PC-3 (cell line): ENCODE results near the gene MRPL45. TPM values are rescaled to one million over a fixed set of nuclear protein-coding genes. Genes with fewer than 3 reads are reported as not detected.
"Not testable (repeated sequence)": the region's sequence is repeated elsewhere in the genome, so short reads cannot be mapped to it uniquely, and the experiment has no call there.

Experiments used
- ATAC-seq: fragments of 200-7000 bp; cut with Tn5 transposase; 2 replicates; pipeline ENCODE4 v1.9.1; 2020; ENCODE audit warnings: mild to moderate bottlenecking, moderate library complexity
- BruUV-seq: library from RNA; stranded (reverse); fragments of 400-500 nt; replicated peaks from 2 replicates; lab custom pipeline; 2021; lab: Mats Ljungman, UMichigan
- CTCF ChIA-PET: fragments of 300-600 bp; sonication (Branson Sonifier 250); formaldehyde crosslinking; loops from one replicate; lab custom pipeline; 2022; ENCODE audit warnings: antibody characterized with exemption; lab: Charles Lee
- POLR2A ChIA-PET: fragments of 300-600 bp; sonication (Branson Sonifier 250); formaldehyde crosslinking; loops from one replicate; lab custom pipeline; 2022; ENCODE audit warnings: antibody characterized with exemption; ENCODE audit not compliant: unreplicated experiment; lab: Charles Lee
- DNase-seq: peaks from one replicate; pipeline ENCODE4 v3.0.0-alpha.2; 2015
- H2AFZ ChIP-seq: fragments of 300-600 bp; sonication (generic); 2 replicates; pipeline ENCODE4 v1.6.0; 2016; ENCODE audit warnings: antibody characterized with exemption, low read length
- H3F3A ChIP-seq: fragments of 300-600 bp; sonication (generic); one replicate; pipeline ENCODE4 v1.6.0; 2017; ENCODE audit warnings: antibody characterized with exemption, low read length, control low read depth, mild to moderate bottlenecking; ENCODE audit not compliant: unreplicated experiment
- H3K27ac ChIP-seq: fragments of 300-600 bp; sonication (generic); 2 replicates; pipeline ENCODE4 v1.5.1; 2016; ENCODE audit warnings: mild to moderate bottlenecking, low read length
- H3K27me3 ChIP-seq: fragments of 300-600 bp; sonication (generic); 2 replicates; pipeline ENCODE4 v1.6.1; 2016; ENCODE audit warnings: low read length, mixed read lengths
- H3K36me3 ChIP-seq: fragments of 300-600 bp; sonication (generic); 2 replicates; pipeline ENCODE4 v1.6.1; 2016; ENCODE audit warnings: low read depth, mixed run types, low read length, mixed read lengths
- H3K4me1 ChIP-seq: fragments of 300-600 bp; sonication (generic); 2 replicates; pipeline ENCODE4 v1.5.1; 2016; ENCODE audit warnings: low read length; ENCODE audit not compliant: insufficient read depth
- H3K4me2 ChIP-seq: fragments of 300-600 bp; sonication (generic); 2 replicates; pipeline ENCODE4 v1.6.0; 2016; ENCODE audit warnings: low read length
- H3K4me3 ChIP-seq: fragments of 300-600 bp; sonication (generic); 2 replicates; pipeline ENCODE4 v1.5.1; 2016; ENCODE audit warnings: mild to moderate bottlenecking, low read length, mixed read lengths
- H3K79me2 ChIP-seq: fragments of 300-600 bp; sonication (generic); 2 replicates; pipeline ENCODE4 v1.6.1; 2017; ENCODE audit warnings: low read length, mixed read lengths
- H3K9ac ChIP-seq: fragments of 300-600 bp; sonication (generic); 2 replicates; pipeline ENCODE4 v1.6.0; 2016; ENCODE audit warnings: mild to moderate bottlenecking, low read length
- H3K9me2 ChIP-seq: fragments of 300-600 bp; sonication (generic); replicated peaks from 2 replicates; pipeline ENCODE4 v1.6.1; 2016; ENCODE audit warnings: mixed run types, low read length, mixed read lengths
- H3K9me3 ChIP-seq: fragments of 300-600 bp; sonication (generic); 2 replicates; pipeline ENCODE4 v1.6.1; 2016; ENCODE audit warnings: low read length, mixed read lengths
- H4K20me1 ChIP-seq: fragments of 300-600 bp; sonication (generic); 2 replicates; pipeline ENCODE4 v1.6.1; 2016; ENCODE audit warnings: low read length, mixed read lengths
- EZH2 ChIP-seq: fragments of 300-600 bp; sonication (generic); IDR thresholded peaks from one replicate; pipeline ENCODE4 v1.6.1; 2017; ENCODE audit warnings: antibody characterized with exemption, mild to moderate bottlenecking, low read length; ENCODE audit not compliant: unreplicated experiment
- EZH2phosphoT487 ChIP-seq: fragments of 300-600 bp; sonication (generic); IDR thresholded peaks from 2 replicates; pipeline ENCODE4 v1.6.1; 2018; ENCODE audit warnings: mild to moderate bottlenecking, antibody characterized with exemption, low read length, borderline replicate concordance
- intact Hi-C: fragments of 100-400 bp; cut with micrococcal nuclease; formaldehyde crosslinking; loops from 2 replicates; pipeline ENCODE4 v1.9.0; 2023
- total RNA-seq: library from RNA; depleted of rRNA; stranded (reverse); fragments of >200 nt; gene quantifications from 2 replicates; pipeline ENCODE4 v1.2.3, GENCODE V29; 2014
- TF ChIP-seq, protein P1 (sequence below): fragments of 300-600 bp; sonication (generic); conservative IDR thresholded peaks from 2 replicates; pipeline ENCODE4 v1.5.1; 2017; ENCODE audit warnings: antibody characterized with exemption, low read depth, mild to moderate bottlenecking, low read length

Gene MRPL45
- total RNA-seq, 1 experiment from 2014 or later: 34.3 TPM

DNA sequence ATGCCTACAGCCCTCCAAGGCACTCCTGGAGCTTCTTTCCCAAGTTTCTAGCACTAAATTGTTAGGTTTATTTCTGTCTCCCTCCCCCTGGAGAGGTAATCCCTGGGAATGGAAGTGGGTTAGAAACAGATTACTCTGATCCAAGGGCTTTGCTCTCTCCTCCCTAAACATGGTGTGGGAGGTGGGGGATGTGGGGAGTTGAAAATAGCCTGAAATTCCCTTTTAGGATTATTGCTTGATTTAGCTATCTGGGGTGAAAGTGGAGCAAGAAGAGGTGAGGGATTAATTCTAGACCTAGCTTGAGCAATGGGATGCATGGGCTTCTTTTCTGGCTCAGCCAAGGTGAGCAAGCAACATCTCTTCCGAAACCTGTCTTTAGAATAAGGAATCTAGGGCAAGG is 7.2 kb upstream of the MRPL45 start:
- intact Hi-C loops, DNase-seq, BruUV-seq: not testable (repeated sequence)

DNA sequence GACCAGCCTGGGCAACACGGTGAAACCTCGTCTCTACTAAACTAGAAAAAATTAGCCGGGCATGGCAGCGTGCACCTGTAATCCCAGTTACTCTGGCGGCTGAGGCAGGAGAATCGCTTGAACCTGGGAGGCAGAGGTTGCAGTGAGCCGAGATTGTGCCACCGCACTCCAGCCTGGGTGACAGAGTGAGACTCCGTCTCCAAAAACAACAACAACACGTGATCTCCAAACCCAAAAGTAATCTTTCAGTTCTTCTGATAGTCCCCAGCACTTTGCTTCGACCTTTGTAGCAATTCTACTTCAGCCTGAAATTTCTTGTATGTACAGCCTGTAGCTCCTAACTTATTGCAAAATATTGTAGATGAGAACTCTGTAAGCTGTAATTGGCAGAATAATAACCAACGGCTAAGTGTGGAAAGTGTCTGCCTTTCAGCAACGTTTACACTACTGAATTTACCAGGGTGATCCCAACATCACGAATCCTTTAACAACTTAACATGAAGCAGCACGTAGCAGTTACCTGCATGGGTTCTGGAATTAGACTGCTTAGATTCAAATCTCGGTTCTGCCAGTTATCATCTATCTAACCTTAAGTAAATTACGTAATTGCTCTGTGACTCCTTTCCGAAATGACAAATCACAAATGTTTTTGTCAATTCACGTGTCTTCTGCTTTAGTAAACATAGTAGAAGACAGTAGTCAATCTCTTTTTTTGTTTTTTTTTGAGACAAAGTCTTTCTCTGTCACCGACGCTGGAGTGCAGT is 1.2 kb upstream of the MRPL45 start:
- DNase-seq, H3K4me2 ChIP-seq, H3K4me3 ChIP-seq, H3K27ac ChIP-seq, POLR2A ChIA-PET, intact Hi-C loops, H3K9me2 ChIP-seq, H3K36me3 ChIP-seq, H3K9ac ChIP-seq, H3K9me3 ChIP-seq, H3K27me3 ChIP-seq, H3F3A ChIP-seq, H3K4me1 ChIP-seq, H4K20me1 ChIP-seq, CTCF ChIA-PET, BruUV-seq, H3K79me2 ChIP-seq, ATAC-seq: not testable (repeated sequence)
- 0 out of 2 replicates have a peak overlapping the region, but pooled peaks have one; percentile 12 for H2AFZ ChIP-seq

More for the DNA sequence above, 7.2 kb upstream of the MRPL45 start:
- H3K27me3 ChIP-seq, H3K4me1 ChIP-seq, H3K27ac ChIP-seq, POLR2A ChIA-PET, H3K4me2 ChIP-seq, H2AFZ ChIP-seq, H3K9me2 ChIP-seq, H3K79me2 ChIP-seq, H3K4me3 ChIP-seq, H3K9me3 ChIP-seq, ATAC-seq, H3K9ac ChIP-seq, H3F3A ChIP-seq, H3K36me3 ChIP-seq, H4K20me1 ChIP-seq, CTCF ChIA-PET: not testable (repeated sequence)

DNA sequence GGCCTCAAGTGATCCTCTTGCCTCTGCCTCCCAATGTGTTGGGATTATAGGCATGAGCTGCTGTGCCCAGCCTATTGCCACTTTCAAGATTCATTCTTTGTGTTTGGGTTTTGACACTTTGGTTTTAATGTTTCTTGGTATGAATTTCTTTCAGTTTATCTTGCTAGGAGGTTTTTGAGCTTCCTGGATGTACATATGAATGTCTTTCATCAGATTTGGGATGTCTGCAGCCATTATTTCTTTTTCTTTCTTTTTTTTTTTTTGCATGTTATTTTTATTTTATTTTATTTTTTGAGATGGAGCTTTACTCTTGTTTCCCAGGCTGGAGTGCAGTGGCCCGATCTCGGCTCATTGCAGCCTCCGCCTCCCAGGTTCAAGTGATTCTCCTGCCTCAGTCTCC is 18.5 kb downstream of the MRPL45 start:
- Histone ChIP-seq H3K9me2 (no peaks in the 10 kb centered on the region), H3K9me3 (no peaks in the 10 kb centered on the region), H2AFZ (no peak overlapping the region), H3K4me2 (no peak overlapping the region), H3K4me3 (no peak overlapping the region), H3K27me3 (no peaks in the 10 kb centered on the region), H3K27ac (no peak overlapping the region), H3K9ac (no peak overlapping the region), H3K79me2 (no peaks in the 10 kb centered on the region), H3F3A (no peaks in the 10 kb centered on the region), H4K20me1 (no peaks in the 10 kb centered on the region), H3K36me3 (no peaks in the 10 kb centered on the region; the same call in 1 of the 2 replicates), H3K4me1 (peaks cover 3% of the 10 kb centered on the region; the same call in 1 of the 2 replicates)
- ChIA-PET POLR2A (no interaction called here), CTCF (no interaction called here)
- BruUV-seq: no TSS peak
- intact Hi-C loops: no loop called here
- DNase-seq (no peak), ATAC-seq (no peak)
- TF ChIP-seq, protein P1, sequence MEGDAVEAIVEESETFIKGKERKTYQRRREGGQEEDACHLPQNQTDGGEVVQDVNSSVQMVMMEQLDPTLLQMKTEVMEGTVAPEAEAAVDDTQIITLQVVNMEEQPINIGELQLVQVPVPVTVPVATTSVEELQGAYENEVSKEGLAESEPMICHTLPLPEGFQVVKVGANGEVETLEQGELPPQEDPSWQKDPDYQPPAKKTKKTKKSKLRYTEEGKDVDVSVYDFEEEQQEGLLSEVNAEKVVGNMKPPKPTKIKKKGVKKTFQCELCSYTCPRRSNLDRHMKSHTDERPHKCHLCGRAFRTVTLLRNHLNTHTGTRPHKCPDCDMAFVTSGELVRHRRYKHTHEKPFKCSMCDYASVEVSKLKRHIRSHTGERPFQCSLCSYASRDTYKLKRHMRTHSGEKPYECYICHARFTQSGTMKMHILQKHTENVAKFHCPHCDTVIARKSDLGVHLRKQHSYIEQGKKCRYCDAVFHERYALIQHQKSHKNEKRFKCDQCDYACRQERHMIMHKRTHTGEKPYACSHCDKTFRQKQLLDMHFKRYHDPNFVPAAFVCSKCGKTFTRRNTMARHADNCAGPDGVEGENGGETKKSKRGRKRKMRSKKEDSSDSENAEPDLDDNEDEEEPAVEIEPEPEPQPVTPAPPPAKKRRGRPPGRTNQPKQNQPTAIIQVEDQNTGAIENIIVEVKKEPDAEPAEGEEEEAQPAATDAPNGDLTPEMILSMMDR: no peak
- no peak for TF ChIP-seq EZH2
- no peak for TF ChIP-seq EZH2phosphoT487
